ENCODE data around the gene MAP4K1. TPM values are rescaled to one million over a fixed set of nuclear protein-coding genes. Genes with fewer than 3 reads are reported as not detected.
"Not testable (repeated sequence)": the region's sequence is repeated elsewhere in the genome, so short reads cannot be mapped to it uniquely, and the experiment has no call there.

MAP4K1 gene
- total and polyA plus RNA-seq, 4 donors, result 1.6 to 12.2 (median 5.6) TPM

DNA sequence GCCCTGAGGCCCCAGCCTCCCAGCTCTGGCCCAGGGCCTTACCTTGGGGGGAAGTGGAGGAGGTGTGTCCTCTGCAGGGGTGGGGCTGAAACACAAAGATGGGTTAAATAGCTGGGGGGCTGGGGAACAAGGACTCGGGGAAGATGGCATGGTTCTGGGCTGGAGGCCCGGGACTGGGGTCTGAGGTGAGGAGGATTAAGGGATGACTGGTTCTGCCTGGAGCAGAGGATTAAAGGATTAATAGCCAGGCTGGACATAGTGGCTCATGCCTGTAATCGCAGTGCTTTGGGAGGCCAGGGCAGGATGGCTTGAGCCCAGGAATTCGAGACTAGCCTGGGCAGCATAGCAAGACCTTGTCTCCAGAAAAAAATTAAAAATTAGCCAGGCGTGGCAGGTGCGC is 11.6 kb downstream of the MAP4K1 start:
- H3K27me3 ChIP-seq (ENCODE audit: control insufficient read depth, insufficient read depth, low read length), result no peaks in the 10 kb centered on the region
- H3K36me3 ChIP-seq (ENCODE audit: control insufficient read depth, insufficient read depth, low read length), result no peaks in the 10 kb centered on the region
- 82% methylated on average over 6 of the region's 6 CpGs for WGBS (ENCODE audit: insufficient coverage)
- no peak overlapping the region for H3K4me3 ChIP-seq (ENCODE audit: low read depth, low read length)
- no peaks in the 10 kb centered on the region for H3K4me1 ChIP-seq (ENCODE audit: control insufficient read depth, insufficient read depth, low read length)
- DNase-seq (ENCODE audit: low read depth in 4 of 6, low spot score in 6 of 6), result no peak
- H3K9me3 ChIP-seq (ENCODE audit: control insufficient read depth, insufficient read depth, low read length), result no peaks in the 10 kb centered on the region
- H3K27ac ChIP-seq (ENCODE audit: low read depth, low read length), result no peak overlapping the region

DNA sequence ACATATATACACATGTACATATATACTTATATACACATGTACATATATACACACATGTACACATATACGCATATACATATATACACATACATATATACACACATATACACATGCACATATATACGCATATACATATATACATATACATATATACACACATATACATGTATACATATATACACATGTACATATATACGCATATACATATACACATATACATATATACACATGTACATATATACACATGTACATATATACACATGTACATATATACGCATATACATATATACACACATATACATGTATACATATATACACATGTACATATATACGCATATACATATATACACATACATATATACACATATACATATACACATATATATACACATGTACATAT is 14.9 kb downstream of the MAP4K1 start:
- H3K36me3 ChIP-seq (ENCODE audit: control insufficient read depth, insufficient read depth, low read length); H3K4me1 ChIP-seq (ENCODE audit: control insufficient read depth, insufficient read depth, low read length): not testable (repeated sequence)
- no CpG with 5 or more reads among the region's 5 CpGs for WGBS (ENCODE audit: insufficient coverage)

DNA sequence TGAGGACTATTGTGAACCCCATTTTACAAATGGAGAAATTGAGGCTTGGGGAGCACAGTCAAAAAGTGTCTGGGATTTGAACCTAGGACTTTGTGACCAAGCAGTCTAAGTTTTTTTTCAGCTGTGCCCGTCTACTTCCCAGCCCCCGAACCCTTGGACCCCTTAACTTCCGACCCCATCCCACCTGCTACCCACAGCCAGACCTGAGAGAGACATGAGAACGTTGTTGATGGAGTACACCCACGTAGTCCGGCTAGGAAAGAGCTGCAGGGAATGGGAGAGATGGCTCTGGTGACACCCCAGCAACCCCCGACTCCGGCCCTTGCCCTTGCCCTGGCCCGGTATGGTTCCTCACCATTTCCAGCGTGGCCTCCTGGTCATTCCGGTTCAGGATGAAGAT is 18.0 kb downstream of the MAP4K1 start:
- H3K27ac ChIP-seq (ENCODE audit: low read depth, low read length), result no peak overlapping the region
- no peak for DNase-seq (ENCODE audit: low read depth in 4 of 6, low spot score in 6 of 6)
- no peaks in the 10 kb centered on the region for H3K9me3 ChIP-seq (ENCODE audit: control insufficient read depth, insufficient read depth, low read length)
- H3K27me3 ChIP-seq (ENCODE audit: control insufficient read depth, insufficient read depth, low read length), result no peaks in the 10 kb centered on the region
- H3K4me1 ChIP-seq (ENCODE audit: control insufficient read depth, insufficient read depth, low read length), result peaks cover 10% of the 10 kb centered on the region
- 87% methylated on average over 8 of the region's 11 CpGs for WGBS (ENCODE audit: insufficient coverage)
- H3K36me3 ChIP-seq (ENCODE audit: control insufficient read depth, insufficient read depth, low read length), result no peaks in the 10 kb centered on the region
- H3K4me3 ChIP-seq (ENCODE audit: low read depth, low read length), result no peak overlapping the region

More for the DNA sequence above, 14.9 kb downstream of the MAP4K1 start:
- H3K27me3 ChIP-seq (ENCODE audit: control insufficient read depth, insufficient read depth, low read length); DNase-seq (ENCODE audit: low read depth in 4 of 6, low spot score in 6 of 6); H3K4me3 ChIP-seq (ENCODE audit: low read depth, low read length); H3K27ac ChIP-seq (ENCODE audit: low read depth, low read length); H3K9me3 ChIP-seq (ENCODE audit: control insufficient read depth, insufficient read depth, low read length): not testable (repeated sequence)

DNA sequence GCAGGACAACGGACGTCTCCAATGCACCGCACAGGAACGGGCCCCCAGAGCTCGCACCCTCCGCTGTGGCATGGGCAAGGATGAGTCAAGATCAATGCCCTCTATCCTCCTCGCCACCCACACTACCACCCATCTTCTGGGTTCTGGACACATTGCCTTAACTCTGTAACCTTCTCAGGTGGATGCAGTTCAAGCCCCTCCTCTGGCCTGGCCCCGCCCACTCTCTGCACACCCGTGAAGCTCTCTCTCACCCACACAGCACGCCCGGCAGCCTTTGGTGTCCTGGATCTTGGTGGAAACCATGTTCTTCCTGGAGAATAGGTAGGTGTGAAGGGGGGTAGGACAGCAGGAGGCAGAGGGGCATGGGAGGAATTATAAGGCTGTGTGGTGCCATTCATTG is 20.7 kb downstream of the MAP4K1 start:
- peaks cover 10% of the 10 kb centered on the region for H3K4me1 ChIP-seq (ENCODE audit: control insufficient read depth, insufficient read depth, low read length)
- H3K4me3 ChIP-seq (ENCODE audit: low read depth, low read length), result no peak overlapping the region
- WGBS (ENCODE audit: insufficient coverage), result 91% methylated on average over 6 of the region's 11 CpGs
- H3K27ac ChIP-seq (ENCODE audit: low read depth, low read length), result no peak overlapping the region
- no peaks in the 10 kb centered on the region for H3K9me3 ChIP-seq (ENCODE audit: control insufficient read depth, insufficient read depth, low read length)
- no peak for DNase-seq (ENCODE audit: low read depth in 4 of 6, low spot score in 6 of 6)
- no peaks in the 10 kb centered on the region for H3K36me3 ChIP-seq (ENCODE audit: control insufficient read depth, insufficient read depth, low read length)
- no peaks in the 10 kb centered on the region for H3K27me3 ChIP-seq (ENCODE audit: control insufficient read depth, insufficient read depth, low read length)

DNA sequence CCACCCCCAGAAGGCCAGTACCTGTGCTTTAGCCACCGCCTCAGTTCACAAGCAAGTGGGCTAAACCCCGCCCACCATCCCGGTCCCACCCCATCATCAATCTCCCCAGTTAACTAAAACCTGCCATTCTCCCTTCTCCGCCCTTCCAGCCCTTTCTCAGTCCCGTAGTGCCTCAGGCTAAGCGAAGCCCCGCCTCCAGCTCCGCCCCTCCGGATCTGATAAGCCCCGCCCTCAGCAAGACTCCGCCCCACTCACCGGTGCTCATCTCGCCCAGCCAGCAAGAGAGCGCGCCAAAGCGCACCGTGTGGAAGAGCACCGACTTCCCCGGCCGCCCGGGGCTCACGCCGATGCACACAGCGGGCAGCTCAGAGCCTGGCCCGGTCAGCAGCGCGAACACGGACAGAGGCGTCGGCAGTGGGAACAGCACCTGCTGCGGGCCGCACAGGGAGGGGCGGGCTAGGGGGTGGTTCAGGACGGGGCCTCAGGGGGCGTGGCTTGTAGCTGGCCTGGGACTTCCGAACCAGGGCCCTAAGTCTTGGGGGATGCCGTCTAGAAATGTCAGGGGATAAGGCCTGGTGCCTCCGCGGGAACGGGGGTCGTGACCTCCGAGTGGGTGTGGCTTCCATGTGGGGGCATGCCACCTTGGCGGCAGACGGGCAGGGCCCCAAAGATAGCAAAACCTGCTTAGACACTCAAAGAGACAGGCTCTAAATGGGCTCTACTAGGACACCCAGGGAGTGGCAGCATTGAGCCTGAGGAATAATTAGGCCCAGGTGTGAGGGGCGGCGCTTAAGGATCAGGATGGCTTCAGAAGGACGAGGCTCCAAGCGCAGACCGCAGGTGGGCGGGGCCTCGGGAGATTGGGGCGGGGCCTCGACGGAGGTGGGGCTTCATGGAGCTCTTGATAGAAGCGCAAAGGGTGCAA is 21.4 kb downstream of the MAP4K1 start:
- 2% methylated on average over 53 of the region's 55 CpGs for WGBS (ENCODE audit: insufficient coverage)
- peak in 4 of 6 donors; percentile 38 to 93 (median 56) for DNase-seq (ENCODE audit: low read depth in 4 of 6, low spot score in 6 of 6)
- H3K27me3 ChIP-seq (ENCODE audit: control insufficient read depth, insufficient read depth, low read length), result no peaks in the 10 kb centered on the region

DNA sequence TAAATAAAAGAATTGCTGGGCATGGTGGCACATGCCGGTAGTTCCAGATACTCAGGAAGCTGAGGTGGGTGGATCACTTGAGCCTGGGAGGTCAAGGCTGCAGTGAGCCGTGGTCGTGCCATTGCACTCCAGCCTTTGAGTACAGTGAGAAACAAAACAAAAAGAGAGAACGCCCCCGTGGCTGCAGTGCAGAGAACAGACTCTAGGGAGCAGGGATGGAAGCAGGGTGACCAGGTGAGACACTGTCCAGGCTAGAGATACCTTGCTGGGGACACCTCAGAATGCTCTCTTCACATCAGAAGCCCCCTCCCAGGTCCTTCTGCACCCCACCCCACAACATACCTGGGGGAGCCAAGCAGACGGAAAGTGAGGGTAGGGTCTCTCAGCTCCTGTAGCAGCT is 24.8 kb downstream of the MAP4K1 start:
- no peaks in the 10 kb centered on the region for H3K27me3 ChIP-seq (ENCODE audit: control insufficient read depth, insufficient read depth, low read length)
- DNase-seq (ENCODE audit: low read depth in 4 of 6, low spot score in 6 of 6), result no peak

More for the DNA sequence above, 21.4 kb downstream of the MAP4K1 start:
- peak overlapping the region; percentile 9 for H3K4me3 ChIP-seq (ENCODE audit: low read depth, low read length)
- H3K36me3 ChIP-seq (ENCODE audit: control insufficient read depth, insufficient read depth, low read length), result no peaks in the 10 kb centered on the region
- peaks cover 10% of the 10 kb centered on the region for H3K4me1 ChIP-seq (ENCODE audit: control insufficient read depth, insufficient read depth, low read length)
- H3K27ac ChIP-seq (ENCODE audit: low read depth, low read length), result no peak overlapping the region
- no peaks in the 10 kb centered on the region for H3K9me3 ChIP-seq (ENCODE audit: control insufficient read depth, insufficient read depth, low read length)

DNA sequence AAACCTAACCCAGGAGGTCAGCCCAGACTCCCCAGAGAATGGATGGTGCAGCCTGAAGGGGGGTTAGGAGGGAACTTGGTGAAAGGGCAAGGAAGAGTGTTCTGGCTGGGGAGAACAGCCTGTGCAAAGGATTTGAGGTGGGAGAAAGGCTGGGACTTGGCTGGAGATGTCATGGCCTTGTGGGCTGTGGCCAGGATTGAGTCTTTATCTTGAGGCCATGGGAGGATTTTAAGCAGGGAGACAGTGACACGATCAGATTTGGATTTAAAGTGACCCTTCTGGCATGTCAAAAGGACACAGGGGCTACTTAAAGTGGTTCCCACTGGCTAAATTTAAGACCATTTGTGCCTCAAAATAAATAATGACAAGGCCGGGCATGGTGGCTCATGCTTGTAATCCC is 29.7 kb downstream of the MAP4K1 start:
- H3K36me3 ChIP-seq (ENCODE audit: control insufficient read depth, insufficient read depth, low read length), result peaks cover 10% of the 10 kb centered on the region
- H3K4me1 ChIP-seq (ENCODE audit: control insufficient read depth, insufficient read depth, low read length), result no peaks in the 10 kb centered on the region
- no peak overlapping the region for H3K4me3 ChIP-seq (ENCODE audit: low read depth, low read length)
- H3K27ac ChIP-seq (ENCODE audit: low read depth, low read length), result no peak overlapping the region
- WGBS (ENCODE audit: insufficient coverage), result 81% methylated on average over 2 of the region's 2 CpGs
- H3K9me3 ChIP-seq (ENCODE audit: control insufficient read depth, insufficient read depth, low read length), result no peaks in the 10 kb centered on the region
- DNase-seq (ENCODE audit: low read depth in 4 of 6, low spot score in 6 of 6), result no peak
- no peaks in the 10 kb centered on the region for H3K27me3 ChIP-seq (ENCODE audit: control insufficient read depth, insufficient read depth, low read length)

More for the DNA sequence above, 24.8 kb downstream of the MAP4K1 start:
- 76% methylated on average over 5 of the region's 6 CpGs for WGBS (ENCODE audit: insufficient coverage)
- no peak overlapping the region for H3K4me3 ChIP-seq (ENCODE audit: low read depth, low read length)
- H3K36me3 ChIP-seq (ENCODE audit: control insufficient read depth, insufficient read depth, low read length), result no peaks in the 10 kb centered on the region
- peaks cover 10% of the 10 kb centered on the region for H3K4me1 ChIP-seq (ENCODE audit: control insufficient read depth, insufficient read depth, low read length)
- no peaks in the 10 kb centered on the region for H3K9me3 ChIP-seq (ENCODE audit: control insufficient read depth, insufficient read depth, low read length)
- no peak overlapping the region for H3K27ac ChIP-seq (ENCODE audit: low read depth, low read length)

DNA sequence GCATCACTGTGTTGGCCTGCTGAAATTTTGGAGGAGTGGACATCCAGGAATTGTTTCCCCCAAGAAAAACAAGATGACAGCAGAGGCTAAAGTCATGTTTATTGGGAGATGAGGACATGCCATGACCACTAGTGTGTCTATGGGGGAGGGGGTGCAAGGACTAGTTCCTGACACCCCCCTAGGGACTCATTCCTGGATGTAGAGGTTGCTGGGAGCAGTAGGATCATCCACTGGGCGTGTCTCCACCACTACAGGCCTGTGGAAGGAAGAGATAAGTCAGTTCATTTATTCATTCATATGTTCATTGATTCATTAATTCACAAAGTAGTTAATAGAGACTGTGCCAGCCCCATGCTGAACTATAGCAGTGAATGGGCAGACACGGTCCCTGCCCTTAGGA is 30.2 kb downstream of the MAP4K1 start:
- H3K4me1 ChIP-seq (ENCODE audit: control insufficient read depth, insufficient read depth, low read length), result no peaks in the 10 kb centered on the region
- peaks cover 10% of the 10 kb centered on the region for H3K36me3 ChIP-seq (ENCODE audit: control insufficient read depth, insufficient read depth, low read length)
- WGBS (ENCODE audit: insufficient coverage), result 88% methylated on average over 1 of the region's 2 CpGs
- no peak overlapping the region for H3K4me3 ChIP-seq (ENCODE audit: low read depth, low read length)
- no peak for DNase-seq (ENCODE audit: low read depth in 4 of 6, low spot score in 6 of 6)
- no peaks in the 10 kb centered on the region for H3K27me3 ChIP-seq (ENCODE audit: control insufficient read depth, insufficient read depth, low read length)
- H3K9me3 ChIP-seq (ENCODE audit: control insufficient read depth, insufficient read depth, low read length), result no peaks in the 10 kb centered on the region
- H3K27ac ChIP-seq (ENCODE audit: low read depth, low read length), result no peak overlapping the region

DNA sequence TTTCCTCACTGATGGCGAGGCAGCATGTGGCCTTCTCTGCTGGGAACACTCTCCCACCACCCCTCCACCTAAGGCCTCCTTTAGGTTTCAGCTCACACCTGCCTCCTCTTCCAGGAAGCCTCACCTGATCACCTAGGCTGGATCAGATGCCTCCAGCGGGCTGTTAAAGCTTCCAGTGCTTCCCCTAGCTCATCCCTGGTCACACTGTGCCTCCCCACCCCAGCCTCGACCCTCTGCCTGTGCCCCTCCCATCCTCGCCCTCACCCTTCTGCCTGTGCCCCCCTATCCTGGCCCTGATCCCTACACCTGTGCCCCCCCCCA is 33.8 kb downstream of the MAP4K1 start:
- Histone ChIP-seq H3K4me1 (ENCODE audit: control insufficient read depth, insufficient read depth, low read length) (no peaks in the 10 kb centered on the region), H3K4me3 (ENCODE audit: low read depth, low read length) (no peak overlapping the region), H3K27me3 (ENCODE audit: control insufficient read depth, insufficient read depth, low read length) (no peaks in the 10 kb centered on the region), H3K27ac (ENCODE audit: low read depth, low read length) (no peak overlapping the region), H3K36me3 (ENCODE audit: control insufficient read depth, insufficient read depth, low read length) (peaks cover 12% of the 10 kb centered on the region), H3K9me3 (ENCODE audit: control insufficient read depth, insufficient read depth, low read length) (no peaks in the 10 kb centered on the region)
- WGBS (ENCODE audit: insufficient coverage), result 82% methylated on average over 4 of the region's 4 CpGs
- DNase-seq (ENCODE audit: low read depth in 4 of 6, low spot score in 6 of 6), result no peak

Data from spinal cord (tissue), 10 donors.